H1 (cell line): ENCODE measurements around the gene HIVEP2. TPM values are rescaled to one million over a fixed set of nuclear protein-coding genes. Genes with fewer than 3 reads are reported as not detected.

Experiments used
- ASH2L ChIP-seq: fragments of 200-600, 300-600 bp; sonication (generic); IDR thresholded peaks from one replicate; pipeline ENCODE4 v1.7.1; 2017; ENCODE audit warnings: low read length
- BRCA1 ChIP-seq: IDR thresholded peaks from 2 replicates; pipeline ENCODE4 v1.6.1; 2012; ENCODE audit warnings: low read depth, low read length, improper control_type of control experiment
- CBX8 ChIP-seq: fragments of 300-800, 300-1000 bp; sonication (generic); IDR thresholded peaks from 2 replicates; pipeline ENCODE4 v1.7.1; 2016; ENCODE audit warnings: low read depth, low read length, borderline replicate concordance
- CEBPB ChIP-seq: IDR thresholded peaks from 2 replicates; pipeline ENCODE4 v1.6.1; 2012; ENCODE audit warnings: low read depth, low read length
- CHD1 ChIP-seq: IDR thresholded peaks from 2 replicates; pipeline ENCODE4 v1.6.1; 2012; ENCODE audit warnings: low read depth, low read length, improper control_type of control experiment
- CREB1 ChIP-seq: IDR thresholded peaks from 2 replicates; pipeline ENCODE4 v1.6.1; 2012; ENCODE audit warnings: inconsistent platforms
- E2F6 ChIP-seq: IDR thresholded peaks from 2 replicates; pipeline ENCODE4 v1.6.1; 2012; ENCODE audit warnings: inconsistent platforms
- EZH2 ChIP-seq: fragments of 200-600 bp; sonication (generic); IDR thresholded peaks from 2 replicates; pipeline ENCODE4 v1.7.1; 2012; ENCODE audit warnings: low read depth, mild to moderate bottlenecking, moderate library complexity, low read length, inconsistent platforms; ENCODE audit not compliant: severe bottlenecking
- GABPA ChIP-seq: IDR thresholded peaks from 2 replicates; pipeline ENCODE4 v1.6.1; 2011; ENCODE audit warnings: mild to moderate bottlenecking, low read length, moderate library complexity, borderline replicate concordance; ENCODE audit not compliant: insufficient read depth
- HDAC2 ChIP-seq, 2 experiments: fragments of 300-600 bp in 1 of 2; sonication (generic) in 1 of 2; IDR thresholded peaks; 2 replicates each; pipeline ENCODE4 v1.6.1; 2011 to 2012; ENCODE audit warnings: low read depth in 2 of 2, low read length in 2 of 2, mild to moderate bottlenecking in 2 of 2, moderate library complexity in 2 of 2, borderline replicate concordance in 1 of 2, inconsistent platforms in 1 of 2
- JUN ChIP-seq: IDR thresholded peaks from 2 replicates; pipeline ENCODE4 v1.6.1; 2011; ENCODE audit warnings: low read depth, mild to moderate bottlenecking, improper control_type of control experiment, low read length
- KDM4A ChIP-seq: IDR thresholded peaks from one replicate; pipeline ENCODE4 v1.7.1; 2012; ENCODE audit warnings: low read depth, mild to moderate bottlenecking, moderate library complexity, low read length, inconsistent platforms; ENCODE audit not compliant: severe bottlenecking
- NANOG ChIP-seq: IDR thresholded peaks from 2 replicates; pipeline ENCODE4 v1.6.1; 2011; ENCODE audit warnings: low read length, low read depth, mild to moderate bottlenecking, inconsistent platforms; ENCODE audit not compliant: insufficient read depth, poor library complexity, severe bottlenecking
- PHF8 ChIP-seq: fragments of 200-600 bp; sonication (generic); conservative IDR thresholded peaks from 2 replicates; pipeline ENCODE4 v1.7.1; 2012; ENCODE audit warnings: low read depth, mild to moderate bottlenecking, inconsistent platforms, low read length, moderate library complexity
- POLR2AphosphoS5 ChIP-seq: IDR thresholded peaks from 2 replicates; pipeline ENCODE4 v1.6.1; 2011; ENCODE audit warnings: low read depth, low read length
- RAD21 ChIP-seq, 2 experiments: IDR thresholded peaks in 1 of 2; conservative IDR thresholded peaks in 1 of 2; 2 replicates each; pipeline ENCODE4 v1.6.1; 2011; ENCODE audit warnings: low read depth in 2 of 2, low read length in 2 of 2, improper control_type of control experiment in 1 of 2, inconsistent platforms in 1 of 2, mild to moderate bottlenecking in 1 of 2, moderate library complexity in 1 of 2
- RFX5 ChIP-seq: IDR thresholded peaks from 2 replicates; pipeline ENCODE4 v1.6.1; 2011; ENCODE audit warnings: low read depth, low read length, improper control_type of control experiment, borderline replicate concordance
- SIN3A ChIP-seq, 2 experiments: IDR thresholded peaks in 1 of 2; conservative IDR thresholded peaks in 1 of 2; 2 replicates each; pipeline ENCODE4 v1.6.1; 2011 to 2012; ENCODE audit warnings: low read length in 2 of 2, improper control_type of control experiment in 1 of 2, low read depth in 1 of 2, mild to moderate bottlenecking in 1 of 2
- SP1 ChIP-seq: IDR thresholded peaks from 2 replicates; pipeline ENCODE4 v1.6.1; 2011; ENCODE audit warnings: low read depth, low read length
- SRF ChIP-seq: IDR thresholded peaks from 2 replicates; pipeline ENCODE4 v1.6.1; 2011; ENCODE audit warnings: mild to moderate bottlenecking, low read depth, low read length, moderate library complexity
- YY1 ChIP-seq: IDR thresholded peaks from 2 replicates; pipeline ENCODE4 v1.6.1; 2011; ENCODE audit warnings: low read depth, mild to moderate bottlenecking, low read length
- polyA plus RNA-seq, 7 experiments: library from polyadenylated mRNA; depleted of rRNA in 3 of 7; stranded (reverse) in 5 of 7; unstranded in 2 of 7; fragments of >200 nt in 5 of 7; fragments of 200-250 nt in 2 of 7; gene quantifications; 1 replicate in 5 of 7; 2 replicates in 1 of 7; 4 replicates in 1 of 7; pipeline versions ENCODE4 v1.2.1 to v1.2.3, GENCODE V29; 2011 to 2013; ENCODE audit warnings: missing spikeins in 2 of 7, mixed read lengths in 2 of 7
- total RNA-seq: library from RNA; stranded (reverse); fragmentation: NEBNext Ultra II Directional; extraction: Animal tissue kit (Norgen Biotek cat#: 25700); gene quantifications from 2 replicates; pipeline ENCODE4 v1.2.1, GENCODE V29; 2021
- TF ChIP-seq, protein P1 (sequence below): IDR thresholded peaks from 2 replicates; pipeline ENCODE4 v1.6.1; 2012; ENCODE audit warnings: low read length, inconsistent platforms

Gene HIVEP2
- total and polyA plus RNA-seq, 2 of the 8 experiments (the other 6 are each of a cell fraction or from before 2014, with no cell fraction given) = 2.2 to 6.1 TPM

GRCh38 chr6:142885182-142885867 lies 59.7 kb downstream of the HIVEP2 start (continued):
- TF ChIP-seq PHF8 (no peak), CHD1 (no peak), SP1 (peak; percentile 77), NANOG (no peak), KDM4A (no peak), E2F6 (no peak), EZH2 (no peak), JUN (no peak), CREB1 (0 out of 2 replicates have a peak, but pooled peaks have one; percentile 14), GABPA (no peak), RAD21 (IDR thresholded peaks at IDR 0.05 in 1 of 2, conservative IDR thresholded peaks at IDR 0.05 in 1 of 2; ENCODE audit: low read depth in 2 of 2, low read length in 2 of 2) (no peak), YY1 (peak; percentile 16; the same call in 1 of the 2 replicates), POLR2AphosphoS5 (no peak), SRF (no peak), CBX8 (no peak), RFX5 (no peak), ASH2L (peak; percentile 72), BRCA1 (no peak), HDAC2 (IDR thresholded peaks at IDR 0.05; ENCODE audit: borderline replicate concordance in 1 of 2, low read depth in 2 of 2, low read length in 2 of 2) (no peak), SIN3A (conservative IDR thresholded peaks at IDR 0.05 in 1 of 2, IDR thresholded peaks at IDR 0.05 in 1 of 2; ENCODE audit: low read depth in 1 of 2, low read length in 2 of 2) (no peak), CEBPB (peak; percentile 75)
- TF ChIP-seq, protein P1, sequence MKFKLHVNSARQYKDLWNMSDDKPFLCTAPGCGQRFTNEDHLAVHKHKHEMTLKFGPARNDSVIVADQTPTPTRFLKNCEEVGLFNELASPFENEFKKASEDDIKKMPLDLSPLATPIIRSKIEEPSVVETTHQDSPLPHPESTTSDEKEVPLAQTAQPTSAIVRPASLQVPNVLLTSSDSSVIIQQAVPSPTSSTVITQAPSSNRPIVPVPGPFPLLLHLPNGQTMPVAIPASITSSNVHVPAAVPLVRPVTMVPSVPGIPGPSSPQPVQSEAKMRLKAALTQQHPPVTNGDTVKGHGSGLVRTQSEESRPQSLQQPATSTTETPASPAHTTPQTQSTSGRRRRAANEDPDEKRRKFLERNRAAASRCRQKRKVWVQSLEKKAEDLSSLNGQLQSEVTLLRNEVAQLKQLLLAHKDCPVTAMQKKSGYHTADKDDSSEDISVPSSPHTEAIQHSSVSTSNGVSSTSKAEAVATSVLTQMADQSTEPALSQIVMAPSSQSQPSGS = no peak
